MCF 10A (cell line): ENCODE data around the gene RUSC1. TPM values are rescaled to one million over a fixed set of nuclear protein-coding genes. Genes with fewer than 3 reads are reported as not detected.

Experiments
- BruUV-seq: library from RNA; stranded (reverse); fragments of 400-500 nt; replicated peaks from 2 replicates; lab custom pipeline; 2021; lab: Mats Ljungman, UMichigan
- CTCF ChIA-PET: fragments of 300-600 bp; sonication (Branson Sonifier 250); formaldehyde crosslinking; extraction: SDS; loops from one replicate; lab custom pipeline; 2021; ENCODE audit warnings: antibody characterized with exemption, inconsistent platforms; lab: Yijun Ruan, JAX
- POLR2A ChIA-PET: fragments of 300-600, 350-650 bp; sonication (Branson Sonifier 250); formaldehyde crosslinking; extraction: SDS; loops from one replicate; lab custom pipeline; 2020; ENCODE audit warnings: antibody characterized with exemption, inconsistent platforms; lab: Yijun Ruan, JAX
- DNase-seq: peaks from one replicate; pipeline ENCODE4 v3.0.0-alpha.2; 2018; ENCODE audit not compliant: unreplicated experiment
- H3K27ac Mint-ChIP-seq: one replicate; pipeline ENCODE4 v1.8.0; 2022; ENCODE audit warnings: mild to moderate bottlenecking, low read depth, mixed read lengths; ENCODE audit not compliant: unreplicated experiment
- H3K27me3 Mint-ChIP-seq: one replicate; pipeline ENCODE4 v1.8.0; 2022; ENCODE audit warnings: mixed read lengths; ENCODE audit not compliant: insufficient read depth, unreplicated experiment
- H3K36me3 Mint-ChIP-seq: one replicate; pipeline ENCODE4 v1.8.0; 2022; ENCODE audit warnings: mild to moderate bottlenecking, moderate library complexity, mixed read lengths; ENCODE audit not compliant: insufficient read depth, unreplicated experiment
- H3K4me1 Mint-ChIP-seq: one replicate; pipeline ENCODE4 v1.8.0; 2022; ENCODE audit warnings: mixed read lengths; ENCODE audit not compliant: insufficient read depth, unreplicated experiment
- H3K4me3 Mint-ChIP-seq: one replicate; pipeline ENCODE4 v1.8.0; 2022; ENCODE audit warnings: mild to moderate bottlenecking, moderate library complexity, mixed read lengths; ENCODE audit not compliant: unreplicated experiment
- H3K9me3 Mint-ChIP-seq: one replicate; pipeline ENCODE4 v1.8.0; 2022; ENCODE audit warnings: mixed read lengths; ENCODE audit not compliant: unreplicated experiment
- CTCF ChIP-seq: fragments of 200-600 bp; IDR thresholded peaks from one replicate; pipeline ENCODE4 v1.8.0; 2022; ENCODE audit warnings: antibody characterized with exemption, mild to moderate bottlenecking; ENCODE audit not compliant: unreplicated experiment
- intact Hi-C: fragments of 100-400 bp; cut with micrococcal nuclease; formaldehyde crosslinking; loops from 2 replicates; pipeline ENCODE4 v1.14.1; 2022
- microRNA-seq: library from miRNA; unstranded; fragments of <30 nt; microRNA quantifications from one replicate; pipeline ENCODE4 v1.2.0, GENCODE V29; 2022
- total RNA-seq: library from RNA; stranded (reverse); gene quantifications from 2 replicates; pipeline ENCODE4 v1.2.3, GENCODE V29; 2022

RUSC1 gene
- total RNA-seq, 1 experiment from 2014 or later, result 19.5 TPM

- DNase-seq, result no peak
- Mint-ChIP-seq H3K9me3 (no peaks in the 10 kb centered on the region), H3K4me3 (no peak overlapping the region), H3K27ac (no peak overlapping the region), H3K36me3 (peaks cover 96% of the 10 kb centered on the region), H3K4me1 (no peaks in the 10 kb centered on the region), H3K27me3 (no peaks in the 10 kb centered on the region)
- no TSS peak for BruUV-seq
- intact Hi-C loops, result no loop called here
- POLR2A ChIA-PET, result no interaction called here
- CTCF ChIA-PET, result interaction anchor here (0.6 to 0.7 kb wide), 3 partner anchors 24 to 247 kb away, joined by 3 to 4 read pairs (median 3); no protein-coding TSS in a partner anchor
- TF ChIP-seq CTCF, result no peak
These were observed 31.9 kb downstream of the RUSC1 start for GRCh38 chr1:155352631-155353030.

- intact Hi-C loops, result no loop called here
- Mint-ChIP-seq H3K9me3 (no peaks in the 10 kb centered on the region), H3K27ac (no peak overlapping the region), H3K4me3 (no peak overlapping the region), H3K36me3 (peaks cover 85% of the 10 kb centered on the region), H3K4me1 (no peaks in the 10 kb centered on the region), H3K27me3 (no peaks in the 10 kb centered on the region)
- no peak for TF ChIP-seq CTCF
- no TSS peak for BruUV-seq
- ChIA-PET POLR2A (no interaction called here), CTCF (interaction anchor here (0.8 to 1.4 kb wide), 3 partner anchors 10 to 110 kb away, joined by 3 to 5 read pairs (median 3); no protein-coding TSS in a partner anchor)
- no peak for DNase-seq
These were observed 39.4 kb downstream of the RUSC1 start for GRCh38 chr1:155360051-155360450.

- CTCF ChIA-PET, result interaction anchor here (1.1 kb wide), 2 partner anchors 17 to 125 kb away, joined by 3 to 7 read pairs; no protein-coding TSS in a partner anchor
- Mint-ChIP-seq H3K4me1 (peaks cover 6% of the 10 kb centered on the region), H3K27ac (peak overlapping the region; percentile 23), H3K9me3 (no peaks in the 10 kb centered on the region), H3K36me3 (peaks cover 75% of the 10 kb centered on the region), H3K27me3 (no peaks in the 10 kb centered on the region), H3K4me3 (no peak overlapping the region)
- POLR2A ChIA-PET, result interaction anchor here (1.2 kb wide), 1 partner anchor 12 kb away, joined by 5 read pairs; no protein-coding TSS in a partner anchor
- no TSS peak for BruUV-seq
- no peak for TF ChIP-seq CTCF
- no peak for DNase-seq
- intact Hi-C loops, result no loop called here
These were observed 58.5 kb downstream of the RUSC1 start for GRCh38 chr1:155379180-155379579.

- Mint-ChIP-seq H3K27me3 (no peaks in the 10 kb centered on the region), H3K27ac (peak overlapping the region; percentile 23), H3K4me1 (peaks cover 6% of the 10 kb centered on the region), H3K4me3 (no peak overlapping the region), H3K9me3 (no peaks in the 10 kb centered on the region), H3K36me3 (peaks cover 70% of the 10 kb centered on the region)
- TF ChIP-seq CTCF, result no peak
- no TSS peak for BruUV-seq
- CTCF ChIA-PET, result interaction anchor here (1.1 kb wide), 2 partner anchors 18 to 125 kb away, joined by 3 to 7 read pairs; no protein-coding TSS in a partner anchor
- intact Hi-C loops, result no loop called here
- POLR2A ChIA-PET, result interaction anchor here (0.6 kb wide), 1 partner anchor 212 kb away, joined by 3 read pairs; no protein-coding TSS in a partner anchor
- DNase-seq, result peak; percentile 27
These were observed 59.0 kb downstream of the RUSC1 start for GRCh38 chr1:155379631-155380090.

Small RNA genes lying within 50 kb of the gene (microRNA-seq; reads per million reads assigned to microRNA genes)
- gene MIR555, result not detected

Other genes starting within 250 kb of the RUSC1 start
- 1.6 and 1.7 TPM in 2 replicates for gene EFNA3, start 242.1 kb upstream of the RUSC1 start, total RNA-seq
- gene EFNA1, start 193.0 kb upstream of the RUSC1 start, total RNA-seq, result 38.9 and 42.3 TPM in 2 replicates
- 91.2 and 97.8 TPM in 2 replicates for gene SLC50A1, start 185.0 kb upstream of the RUSC1 start, total RNA-seq
- gene DPM3, start 180.4 kb upstream of the RUSC1 start, total RNA-seq, result 79.7 and 86.4 TPM in 2 replicates
- gene KRTCAP2, start 147.6 kb upstream of the RUSC1 start, total RNA-seq, result 313 and 383 TPM in 2 replicates
- 0.21 and 0.32 TPM in 2 replicates for gene TRIM46, start 147.0 kb upstream of the RUSC1 start, total RNA-seq
- 33.0 and 34.4 TPM in 2 replicates for gene THBS3, start 113.0 kb upstream of the RUSC1 start, total RNA-seq
- gene MTX1, start 112.2 kb upstream of the RUSC1 start, total RNA-seq, result 64.6 and 67.4 TPM in 2 replicates
- gene ENTREP3, start 65.4 kb upstream of the RUSC1 start, total RNA-seq, result 32.3 and 37.1 TPM in 2 replicates
- gene SCAMP3, start 58.5 kb upstream of the RUSC1 start, total RNA-seq, result 80.6 and 88.1 TPM in 2 replicates
- gene CLK2, start 47.4 kb upstream of the RUSC1 start, total RNA-seq, result 78.6 and 82.3 TPM in 2 replicates
- 2.5 and 4.3 TPM in 2 replicates for gene HCN3, start 43.4 kb upstream of the RUSC1 start, total RNA-seq
- not detected in 2 replicates for gene PKLR, start 19.5 kb upstream of the RUSC1 start, total RNA-seq
- gene FDPS, start 12.0 kb upstream of the RUSC1 start, total RNA-seq, result 176 and 264 TPM in 2 replicates
- gene ASH1L, start 241.9 kb downstream of the RUSC1 start, total RNA-seq, result 59.1 and 66.8 TPM in 2 replicates